HEK293 (cell line): ENCODE measurements around the gene CTIF.

Experiments used
- CTCF ChIA-PET: fragments of 350-600 bp; formaldehyde crosslinking; extraction: SDS; loops from one replicate; lab custom pipeline; 2021; ENCODE audit warnings: antibody characterized with exemption; lab: Yijun Ruan, JAX
- POLR2A ChIA-PET: fragments of 300-600 bp; formaldehyde crosslinking; extraction: SDS; loops from one replicate; lab custom pipeline; 2020; ENCODE audit warnings: antibody characterized with exemption, inconsistent platforms; lab: Yijun Ruan, JAX
- H3K27ac ChIP-seq: fragments of 200-500 bp; sonication (Bioruptor generic); 2 replicates; pipeline ENCODE4 v1.5.1; 2014; ENCODE audit warnings: low read depth, low read length, control low read depth, inconsistent platforms; ENCODE audit errors: extremely low read depth
- H3K36me3 ChIP-seq, 2 experiments: fragments of 200-500 bp in 1 of 2; sonication (Bioruptor generic) in 1 of 2; 1 replicate in 1 of 2; 2 replicates in 1 of 2; pipeline ENCODE4 v1.5.1; 2014 to 2017; ENCODE audit warnings: inconsistent platforms in 2 of 2, low read length in 2 of 2; ENCODE audit not compliant: control insufficient read depth in 2 of 2, insufficient read depth in 1 of 2
- H3K4me1 ChIP-seq: fragments of 200-500 bp; sonication (Bioruptor generic); 2 replicates; pipeline ENCODE4 v1.5.1; 2014; ENCODE audit warnings: mild to moderate bottlenecking, low read length, inconsistent platforms; ENCODE audit not compliant: control insufficient read depth, insufficient read depth
- H3K4me3 ChIP-seq: 2 replicates; pipeline ENCODE4 v1.5.1; 2011; ENCODE audit warnings: low read depth, mild to moderate bottlenecking, control low read depth, low read length, moderate library complexity
- H3K9me3 ChIP-seq: fragments of 200-500 bp; sonication (Bioruptor generic); 2 replicates; pipeline ENCODE4 v1.5.1; 2014; ENCODE audit warnings: low read depth, low read length, inconsistent platforms; ENCODE audit not compliant: control insufficient read depth, insufficient read depth
- EGR2 ChIP-seq: fragments of 450-650 bp; formaldehyde crosslinking; IDR thresholded peaks from 2 replicates; pipeline ENCODE4 v1.5.1; 2016; ENCODE audit warnings: low read depth, missing biosample characterization, missing genetic modification characterization
- GLIS1 ChIP-seq: fragments of 450-650 bp; formaldehyde crosslinking; IDR thresholded peaks from 2 replicates; pipeline ENCODE4 v1.5.1; 2016; ENCODE audit warnings: missing biosample characterization, missing genetic modification characterization
- KLF1 ChIP-seq: fragments of 450-650 bp; formaldehyde crosslinking; IDR thresholded peaks from 2 replicates; pipeline ENCODE4 v1.5.1; 2016; ENCODE audit warnings: missing biosample characterization, missing genetic modification characterization
- SP7 ChIP-seq: fragments of 450-650 bp; formaldehyde crosslinking; IDR thresholded peaks from 2 replicates; pipeline ENCODE4 v1.5.1; 2016; ENCODE audit warnings: missing biosample characterization, missing genetic modification characterization
- ZBTB21 ChIP-seq: fragments of 450-650 bp; formaldehyde crosslinking; IDR thresholded peaks from 2 replicates; pipeline ENCODE4 v1.5.1; 2017; ENCODE audit warnings: missing biosample characterization, missing genetic modification characterization
- ZBTB7A ChIP-seq: fragments of 450-650 bp; formaldehyde crosslinking; IDR thresholded peaks from 2 replicates; pipeline ENCODE4 v1.5.1; 2016; ENCODE audit warnings: low read depth, missing biosample characterization, missing genetic modification characterization
- ZFHX2 ChIP-seq: fragments of 450-650 bp; formaldehyde crosslinking; conservative IDR thresholded peaks from 2 replicates; pipeline ENCODE4 v1.5.1; 2016; ENCODE audit warnings: missing biosample characterization, missing genetic modification characterization
- ZIC2 ChIP-seq: fragments of 450-650 bp; formaldehyde crosslinking; IDR thresholded peaks from 2 replicates; pipeline ENCODE4 v1.5.1; 2016; ENCODE audit warnings: missing biosample characterization, missing genetic modification characterization
- ZNF121 ChIP-seq: fragments of 450-650 bp; formaldehyde crosslinking; IDR thresholded peaks from 2 replicates; pipeline ENCODE4 v1.5.1; 2016; ENCODE audit warnings: missing biosample characterization, missing genetic modification characterization
- ZNF157 ChIP-seq: fragments of 450-650 bp; formaldehyde crosslinking; IDR thresholded peaks from 2 replicates; pipeline ENCODE4 v1.5.1; 2016; ENCODE audit warnings: missing biosample characterization, missing genetic modification characterization
- ZNF24 ChIP-seq: fragments of 450-650 bp; formaldehyde crosslinking; IDR thresholded peaks from 2 replicates; pipeline ENCODE4 v1.5.1; 2016; ENCODE audit warnings: missing biosample characterization, missing genetic modification characterization
- ZNF274 ChIP-seq, 2 experiments: fragments of 200-500 bp in 1 of 2; fragments of 450-650 bp in 1 of 2; sonication (Bioruptor generic) in 1 of 2; formaldehyde crosslinking in 1 of 2; IDR thresholded peaks; 2 replicates each; pipeline versions ENCODE4 v1.5.1 to v1.6.1; 2014 to 2016; ENCODE audit warnings: borderline replicate concordance in 1 of 2, inconsistent platforms in 1 of 2, low read length in 1 of 2, missing biosample characterization in 1 of 2, missing genetic modification characterization in 1 of 2
- ZNF341 ChIP-seq: fragments of 450-650 bp; formaldehyde crosslinking; IDR thresholded peaks from 2 replicates; pipeline ENCODE4; 2016; ENCODE audit warnings: low read depth, missing biosample characterization, missing genetic modification characterization
- ZNF416 ChIP-seq: fragments of 450-650 bp; formaldehyde crosslinking; IDR thresholded peaks from 2 replicates; pipeline ENCODE4 v1.5.1; 2016; ENCODE audit warnings: missing biosample characterization, missing genetic modification characterization
- ZNF423 ChIP-seq: fragments of 450-650 bp; formaldehyde crosslinking; IDR thresholded peaks from 2 replicates; pipeline ENCODE4 v1.5.1; 2016; ENCODE audit warnings: missing biosample characterization, missing genetic modification characterization
- ZNF48 ChIP-seq: fragments of 450-650 bp; formaldehyde crosslinking; IDR thresholded peaks from 2 replicates; pipeline ENCODE4 v1.5.1; 2016; ENCODE audit warnings: missing biosample characterization, missing genetic modification characterization
- ZNF600 ChIP-seq: fragments of 450-650 bp; formaldehyde crosslinking; IDR thresholded peaks from 2 replicates; pipeline ENCODE4 v1.5.1; 2016; ENCODE audit warnings: missing biosample characterization, missing genetic modification characterization
- ZNF610 ChIP-seq: fragments of 450-650 bp; formaldehyde crosslinking; IDR thresholded peaks from 2 replicates; pipeline ENCODE4 v1.5.1; 2016; ENCODE audit warnings: missing biosample characterization, missing genetic modification characterization, borderline replicate concordance
- TF ChIP-seq, protein P1 (sequence below): IDR thresholded peaks from 2 replicates; pipeline ENCODE4 v1.6.1; 2011; ENCODE audit warnings: mild to moderate bottlenecking, low read depth, low read length, borderline replicate concordance
- TF ChIP-seq, protein P2 (sequence below): fragments of 450-650 bp; formaldehyde crosslinking; IDR thresholded peaks from 2 replicates; pipeline ENCODE4 v1.5.1; 2016; ENCODE audit warnings: missing biosample characterization, missing genetic modification characterization
- TF ChIP-seq, protein P3 (sequence below): fragments of 450-650 bp; formaldehyde crosslinking; IDR thresholded peaks from 2 replicates; pipeline ENCODE4; 2016; ENCODE audit warnings: missing biosample characterization, missing genetic modification characterization

CTIF gene

DNA sequence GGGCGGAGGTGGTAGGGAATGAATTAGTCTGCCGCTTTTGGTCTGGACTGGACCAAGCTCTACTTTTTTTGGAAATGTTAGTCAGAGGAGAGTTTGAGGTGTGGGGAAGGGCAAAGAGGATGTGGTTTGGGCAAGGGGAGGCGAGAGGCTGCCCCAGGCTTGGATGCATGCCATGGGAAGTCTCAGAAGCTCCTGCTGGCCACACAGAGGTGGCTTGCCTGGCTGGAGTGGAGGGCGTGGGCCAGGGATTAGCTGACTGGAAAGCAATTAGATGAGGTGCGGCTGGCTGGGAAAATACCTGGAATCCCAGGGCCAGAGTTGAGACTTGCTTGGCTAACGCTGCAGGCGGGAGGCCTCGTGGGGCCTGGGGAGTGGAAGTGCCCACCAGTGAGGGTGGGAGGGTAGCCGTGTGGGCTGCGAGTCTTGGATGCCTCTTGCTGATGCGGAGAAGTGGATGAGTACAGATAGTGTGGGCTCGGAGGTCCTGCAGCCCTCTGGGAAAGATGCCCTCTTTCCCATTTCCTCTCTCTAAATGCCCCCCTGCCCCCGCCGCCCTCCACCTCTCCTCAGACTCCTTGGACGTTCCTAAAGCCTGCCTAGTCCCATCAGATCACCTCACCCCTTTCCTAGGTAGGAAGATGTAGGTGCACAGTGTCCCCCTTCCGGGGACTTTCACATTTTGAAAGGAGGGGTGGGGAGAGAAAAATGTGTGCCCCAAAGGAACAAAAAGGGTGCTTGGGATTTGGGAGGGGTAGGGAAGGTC is 294.3 kb downstream of the CTIF start:
- H3K9me3 ChIP-seq = no peaks in the 10 kb centered on the region
- H3K4me3 ChIP-seq = no peak overlapping the region
- H3K4me1 ChIP-seq = peaks cover 34% of the 10 kb centered on the region
- no peak overlapping the region for H3K27ac ChIP-seq
- POLR2A ChIA-PET = interaction anchor here (0.8 to 1.1 kb wide), 4 partner anchors 20 to 656 kb away, joined by 3 to 5 read pairs (median 5); no protein-coding TSS in a partner anchor
- peak; percentile 91 for TF ChIP-seq KLF1 (tag by site-specific recombination)
- TF ChIP-seq, protein P1, sequence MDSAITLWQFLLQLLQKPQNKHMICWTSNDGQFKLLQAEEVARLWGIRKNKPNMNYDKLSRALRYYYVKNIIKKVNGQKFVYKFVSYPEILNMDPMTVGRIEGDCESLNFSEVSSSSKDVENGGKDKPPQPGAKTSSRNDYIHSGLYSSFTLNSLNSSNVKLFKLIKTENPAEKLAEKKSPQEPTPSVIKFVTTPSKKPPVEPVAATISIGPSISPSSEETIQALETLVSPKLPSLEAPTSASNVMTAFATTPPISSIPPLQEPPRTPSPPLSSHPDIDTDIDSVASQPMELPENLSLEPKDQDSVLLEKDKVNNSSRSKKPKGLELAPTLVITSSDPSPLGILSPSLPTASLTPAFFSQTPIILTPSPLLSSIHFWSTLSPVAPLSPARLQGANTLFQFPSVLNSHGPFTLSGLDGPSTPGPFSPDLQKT = no peak
- no peak for TF ChIP-seq ZBTB7A
- no peak for TF ChIP-seq ZNF157 (tag by site-specific recombination)
- TF ChIP-seq, protein P2, sequence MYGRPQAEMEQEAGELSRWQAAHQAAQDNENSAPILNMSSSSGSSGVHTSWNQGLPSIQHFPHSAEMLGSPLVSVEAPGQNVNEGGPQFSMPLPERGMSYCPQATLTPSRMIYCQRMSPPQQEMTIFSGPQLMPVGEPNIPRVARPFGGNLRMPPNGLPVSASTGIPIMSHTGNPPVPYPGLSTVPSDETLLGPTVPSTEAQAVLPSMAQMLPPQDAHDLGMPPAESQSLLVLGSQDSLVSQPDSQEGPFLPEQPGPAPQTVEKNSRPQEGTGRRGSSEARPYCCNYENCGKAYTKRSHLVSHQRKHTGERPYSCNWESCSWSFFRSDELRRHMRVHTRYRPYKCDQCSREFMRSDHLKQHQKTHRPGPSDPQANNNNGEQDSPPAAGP (tag by site-specific recombination) = peak; percentile 62
- peak; percentile 53; the same call in 1 of the 2 replicates for TF ChIP-seq SP7
- TF ChIP-seq ZIC2 (tag by site-specific recombination) = peak; percentile 64
- no peak for TF ChIP-seq ZNF274 (IDR thresholded peaks at IDR 0.05; ENCODE audit: low read length)
- no peak for TF ChIP-seq ZNF274 (tag by site-specific recombination; IDR thresholded peaks at IDR 0.05; ENCODE audit: borderline replicate concordance)
- peak; percentile 94 for TF ChIP-seq ZFHX2 (tag by site-specific recombination)
- TF ChIP-seq EGR2 = peak; percentile 96
- no peaks in the 10 kb centered on the region for H3K36me3 ChIP-seq
- CTCF ChIA-PET = interaction anchor here (0.6 to 1.3 kb wide), 9 partner anchors 11 to 1016 kb away, joined by 3 to 5 read pairs (median 3); no protein-coding TSS in a partner anchor

DNA sequence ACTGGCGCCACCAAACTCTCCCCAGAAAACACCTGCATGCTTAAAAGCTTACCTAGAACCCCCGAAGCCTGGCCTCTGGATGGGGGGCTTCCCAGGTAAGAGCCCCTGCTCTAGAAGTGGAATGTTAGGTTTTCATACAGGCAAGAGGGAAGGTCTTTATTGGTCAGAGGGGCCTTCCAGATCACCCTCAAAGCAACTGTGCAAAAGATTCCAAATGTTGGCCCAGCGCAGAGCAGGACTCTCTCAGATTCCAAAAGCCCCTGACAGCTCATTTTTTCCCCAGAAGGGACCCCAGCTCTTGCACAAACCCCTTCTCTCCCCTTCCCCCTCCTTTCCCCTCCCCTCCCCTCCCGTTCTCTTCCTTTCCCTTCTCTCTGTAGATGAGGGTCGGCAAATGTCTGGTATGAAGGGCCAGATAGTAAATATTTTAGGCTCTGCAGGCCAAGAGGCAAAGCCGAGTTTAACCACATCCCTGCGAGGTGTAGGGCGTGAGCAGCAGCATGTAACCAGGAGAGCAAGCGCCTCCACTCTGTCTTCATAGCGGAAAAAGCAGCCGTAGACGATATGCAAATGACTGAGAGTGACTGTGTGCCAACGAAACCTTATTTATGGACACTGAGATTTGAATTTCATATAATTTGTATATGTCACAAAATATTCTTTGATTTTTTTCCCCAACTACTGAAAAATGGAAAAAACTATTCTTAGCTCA is 295.0 kb downstream of the CTIF start:
- Histone ChIP-seq H3K4me3 (no peak overlapping the region), H3K9me3 (no peaks in the 10 kb centered on the region), H3K36me3 (no peaks in the 10 kb centered on the region), H3K27ac (no peak overlapping the region), H3K4me1 (peaks cover 27% of the 10 kb centered on the region)
- TF ChIP-seq, protein P1 = no peak
- no peak for TF ChIP-seq ZNF48 (tag by site-specific recombination)
- no peak for TF ChIP-seq ZBTB21 (tag by site-specific recombination)
- no peak for TF ChIP-seq ZNF24 (tag by site-specific recombination)
- no peak for TF ChIP-seq ZNF600 (tag by site-specific recombination)
- CTCF ChIA-PET = interaction anchor here (0.6 to 2.2 kb wide), 3 partner anchors 11 to 1015 kb away, joined by 3 to 7 read pairs (median 3); no protein-coding TSS in a partner anchor
- POLR2A ChIA-PET = interaction anchor here (1.1 kb wide), 1 partner anchor 18 kb away, joined by 3 read pairs; no protein-coding TSS in a partner anchor

DNA sequence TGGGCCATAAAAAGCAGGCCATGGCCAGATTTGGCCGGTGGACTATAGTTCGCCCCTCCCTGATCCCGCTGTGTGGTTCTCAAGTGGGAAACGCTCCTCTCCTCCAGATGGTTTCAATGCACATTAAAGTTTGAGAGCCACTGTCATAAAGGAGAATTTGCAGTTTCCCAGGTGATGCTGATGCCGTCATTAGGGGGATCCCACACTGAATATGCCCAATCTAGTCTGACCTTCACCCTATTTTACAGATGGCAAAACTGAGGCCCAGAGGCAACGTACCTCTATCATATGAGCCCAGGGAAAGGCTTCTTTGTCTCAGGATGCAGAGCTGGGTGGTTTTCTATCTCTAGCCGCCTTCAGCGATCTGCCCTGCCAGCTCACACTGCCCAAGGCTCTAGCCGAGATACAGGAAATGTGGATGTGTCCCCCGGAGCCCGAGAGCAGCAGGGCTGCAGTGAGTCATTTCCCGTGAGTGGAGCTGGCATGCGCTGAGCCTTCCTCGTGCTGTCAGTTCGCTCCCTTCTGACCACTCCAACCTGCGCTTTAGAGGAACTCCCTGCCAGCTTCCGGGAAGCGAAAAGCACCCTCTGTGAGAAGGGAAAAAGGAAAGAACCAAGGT is 295.7 kb downstream of the CTIF start:
- H3K4me1 ChIP-seq = peaks cover 27% of the 10 kb centered on the region
- no peaks in the 10 kb centered on the region for H3K36me3 ChIP-seq
- TF ChIP-seq ZNF423 (tag by site-specific recombination) (no peak), ZIC2 (tag by site-specific recombination) (peak; percentile 85), ZNF341 (tag by site-specific recombination) (peak; percentile 34; the same call in 1 of the 2 replicates), ZNF416 (tag by site-specific recombination) (no peak), GLIS1 (tag by site-specific recombination) (0 out of 2 replicates have a peak, but pooled peaks have one; percentile 16), EGR2 (no peak), ZNF121 (tag by site-specific recombination) (no peak), ZNF610 (tag by site-specific recombination) (no peak)
- TF ChIP-seq, protein P3, sequence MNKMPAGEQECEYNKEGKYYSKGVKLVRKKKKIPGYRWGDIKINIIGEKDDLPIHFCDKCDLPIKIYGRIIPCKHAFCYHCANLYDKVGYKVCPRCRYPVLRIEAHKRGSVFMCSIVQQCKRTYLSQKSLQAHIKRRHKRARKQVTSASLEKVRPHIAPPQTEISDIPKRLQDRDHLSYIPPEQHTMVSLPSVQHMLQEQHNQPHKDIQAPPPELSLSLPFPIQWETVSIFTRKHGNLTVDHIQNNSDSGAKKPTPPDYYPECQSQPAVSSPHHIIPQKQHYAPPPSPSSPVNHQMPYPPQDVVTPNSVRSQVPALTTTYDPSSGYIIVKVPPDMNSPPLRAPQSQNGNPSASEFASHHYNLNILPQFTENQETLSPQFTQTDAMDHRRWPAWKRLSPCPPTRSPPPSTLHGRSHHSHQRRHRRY (tag by site-specific recombination) = no peak
- POLR2A ChIA-PET = interaction anchor here (1.0 to 1.1 kb wide), 2 partner anchors 17 to 86 kb away, joined by 3 read pairs; no protein-coding TSS in a partner anchor
- no peak overlapping the region for H3K4me3 ChIP-seq
- no peaks in the 10 kb centered on the region for H3K9me3 ChIP-seq
- CTCF ChIA-PET = interaction anchor here (0.6 to 2.2 kb wide), 2 partner anchors 10 to 113 kb away, joined by 3 to 7 read pairs; no protein-coding TSS in a partner anchor
- H3K27ac ChIP-seq = no peak overlapping the region
